Liver (tissue), 3 donors: ENCODE results near the gene FAM13B.

ENCODE experiments used
- CTCF ChIP-seq: fragments of 150-350 bp; IDR thresholded peaks from 2 replicates; pipeline ENCODE4 v1.5.1; 2017; ENCODE audit warnings: improper control_type of control experiment, low read depth, low read length; ENCODE audit not compliant: missing input control
- RAD21 ChIP-seq, 2 donors: IDR thresholded peaks; 2 replicates each; pipeline ENCODE4 v1.6.1; 2016; ENCODE audit warnings: antibody characterized with exemption in 2 of 2, mild to moderate bottlenecking in 2 of 2
- SP1 ChIP-seq: IDR thresholded peaks from 2 replicates; pipeline ENCODE4 v1.6.1; 2018; ENCODE audit warnings: antibody characterized with exemption, mild to moderate bottlenecking
- donor health status: healthy.
- donor health status: healthy.

- TF ChIP-seq CTCF (no peak), RAD21 (IDR thresholded peaks at IDR 0.05) (no peak), SP1 (no peak)
Measured at GRCh38 chr5:138054206-138054605, 21.3 kb upstream of the FAM13B start.
